WTC11 (cell line): ENCODE data around the gene ANKRD53. TPM values are rescaled to one million over a fixed set of nuclear protein-coding genes. Genes with fewer than 3 reads are reported as not detected.
A peak's percentile ranks its signal among the peaks of the same experiment; 100 is the strongest.

Experiments used
- ATAC-seq: fragments of 200-7000 bp; cut with Tn5 transposase; 2 replicates; pipeline ENCODE4 v1.10.0; 2021; ENCODE audit warnings: mild to moderate bottlenecking, moderate library complexity
- CTCF ChIA-PET: fragments of 300-600 bp; sonication (Branson Sonifier 250); formaldehyde crosslinking; loops from one replicate; lab custom pipeline; 2021; ENCODE audit warnings: antibody characterized with exemption; lab: Charles Lee
- POLR2A ChIA-PET: fragments of 350-600 bp; sonication (Branson Sonifier 250); formaldehyde crosslinking; loops from one replicate; lab custom pipeline; 2021; ENCODE audit warnings: antibody characterized with exemption; lab: Charles Lee
- DNase-seq: peaks from one replicate; pipeline ENCODE4 v3.0.0; 2021; ENCODE audit warnings: low spot score
- H3K27ac Mint-ChIP-seq: 2 replicates; pipeline ENCODE4 v1.8.0; 2021; ENCODE audit warnings: mixed read lengths
- H3K27me3 Mint-ChIP-seq: 2 replicates; pipeline ENCODE4 v1.8.0; 2021; ENCODE audit warnings: low read depth, mild to moderate bottlenecking, moderate library complexity, mixed read lengths
- H3K36me3 Mint-ChIP-seq: 2 replicates; pipeline ENCODE4 v1.8.0; 2021; ENCODE audit warnings: mixed read lengths
- H3K4me1 Mint-ChIP-seq: 2 replicates; pipeline ENCODE4 v1.8.0; 2022; ENCODE audit warnings: mixed read lengths
- H3K4me3 Mint-ChIP-seq: 2 replicates; pipeline ENCODE4 v1.8.0; 2021; ENCODE audit warnings: mild to moderate bottlenecking, moderate library complexity, mixed read lengths
- H3K9me3 Mint-ChIP-seq: 2 replicates; pipeline ENCODE4 v1.8.0; 2021; ENCODE audit warnings: mixed read lengths
- ATF1 ChIP-seq: sonication (generic); formaldehyde crosslinking; IDR thresholded peaks from 2 replicates; pipeline ENCODE4 v1.8.1; 2023; ENCODE audit warnings: mild to moderate bottlenecking, moderate library complexity, missing genetic modification reagents
- MYBL2 ChIP-seq: sonication (generic); formaldehyde crosslinking; IDR thresholded peaks from 2 replicates; pipeline ENCODE4 v1.8.1; 2023; ENCODE audit warnings: mild to moderate bottlenecking, moderate library complexity, missing genetic modification reagents
- NR3C1 ChIP-seq: sonication (generic); formaldehyde crosslinking; conservative IDR thresholded peaks from 2 replicates; pipeline ENCODE4 v1.8.1; 2023; ENCODE audit warnings: low read depth, mild to moderate bottlenecking, missing genetic modification reagents
- RELA ChIP-seq: sonication (generic); formaldehyde crosslinking; IDR thresholded peaks from 2 replicates; pipeline ENCODE4 v1.8.1; 2022; ENCODE audit warnings: missing genetic modification reagents, mild to moderate bottlenecking, borderline replicate concordance
- SOX15 ChIP-seq: fragments of 250-450 bp; sonication (Bioruptor Pico); IDR thresholded peaks from 2 replicates; pipeline ENCODE4 v1.9.0; 2021; ENCODE audit warnings: mild to moderate bottlenecking
- SP1 ChIP-seq: sonication (generic); formaldehyde crosslinking; conservative IDR thresholded peaks from 2 replicates; pipeline ENCODE4 v1.8.1; 2022; ENCODE audit warnings: missing genetic modification reagents
- ZNF219 ChIP-seq: sonication (generic); formaldehyde crosslinking; IDR thresholded peaks from 2 replicates; pipeline ENCODE4 v1.8.0; 2023; ENCODE audit warnings: missing genetic modification reagents, mild to moderate bottlenecking, borderline replicate concordance
- ZNF263 ChIP-seq: sonication (generic); formaldehyde crosslinking; IDR thresholded peaks from 2 replicates; pipeline ENCODE4 v1.8.1; 2022; ENCODE audit warnings: low read depth, mild to moderate bottlenecking, moderate library complexity, missing genetic modification reagents
- total RNA-seq: library from RNA; stranded (reverse); gene quantifications from 3 replicates; pipeline ENCODE4 v1.2.3, GENCODE V29; 2021
- TF ChIP-seq, protein P1 (sequence below): sonication (generic); formaldehyde crosslinking; IDR thresholded peaks from 2 replicates; pipeline ENCODE4 v1.8.0; 2022; ENCODE audit warnings: mild to moderate bottlenecking, missing genetic modification reagents
- TF ChIP-seq, protein P2 (sequence below): fragments of 200-600 bp; IDR thresholded peaks from 2 replicates; pipeline ENCODE4 v1.8.0; 2022; ENCODE audit warnings: antibody characterized with exemption
- TF ChIP-seq, protein P3 (sequence below): fragments of 250-450 bp; sonication (Bioruptor Pico); conservative IDR thresholded peaks from 2 replicates; pipeline ENCODE4 v1.9.0; 2021; ENCODE audit warnings: mild to moderate bottlenecking
- TF ChIP-seq, protein P4 (sequence below): fragments of 250-450 bp; sonication (Bioruptor Pico); IDR thresholded peaks from 2 replicates; pipeline ENCODE4 v1.8.0; 2021; ENCODE audit warnings: mild to moderate bottlenecking
- TF ChIP-seq, protein P5 (sequence below): sonication (generic); formaldehyde crosslinking; IDR thresholded peaks from 2 replicates; pipeline ENCODE4 v1.8.1; 2022; ENCODE audit warnings: missing genetic modification reagents, borderline replicate concordance
- TF ChIP-seq, protein P6 (sequence below): sonication (generic); formaldehyde crosslinking; IDR thresholded peaks from 2 replicates; pipeline ENCODE4 v1.8.0; 2023; ENCODE audit warnings: mild to moderate bottlenecking, missing genetic modification reagents

ANKRD53 gene
- total RNA-seq, 1 experiment from 2014 or later, result 0.81 TPM

DNA sequence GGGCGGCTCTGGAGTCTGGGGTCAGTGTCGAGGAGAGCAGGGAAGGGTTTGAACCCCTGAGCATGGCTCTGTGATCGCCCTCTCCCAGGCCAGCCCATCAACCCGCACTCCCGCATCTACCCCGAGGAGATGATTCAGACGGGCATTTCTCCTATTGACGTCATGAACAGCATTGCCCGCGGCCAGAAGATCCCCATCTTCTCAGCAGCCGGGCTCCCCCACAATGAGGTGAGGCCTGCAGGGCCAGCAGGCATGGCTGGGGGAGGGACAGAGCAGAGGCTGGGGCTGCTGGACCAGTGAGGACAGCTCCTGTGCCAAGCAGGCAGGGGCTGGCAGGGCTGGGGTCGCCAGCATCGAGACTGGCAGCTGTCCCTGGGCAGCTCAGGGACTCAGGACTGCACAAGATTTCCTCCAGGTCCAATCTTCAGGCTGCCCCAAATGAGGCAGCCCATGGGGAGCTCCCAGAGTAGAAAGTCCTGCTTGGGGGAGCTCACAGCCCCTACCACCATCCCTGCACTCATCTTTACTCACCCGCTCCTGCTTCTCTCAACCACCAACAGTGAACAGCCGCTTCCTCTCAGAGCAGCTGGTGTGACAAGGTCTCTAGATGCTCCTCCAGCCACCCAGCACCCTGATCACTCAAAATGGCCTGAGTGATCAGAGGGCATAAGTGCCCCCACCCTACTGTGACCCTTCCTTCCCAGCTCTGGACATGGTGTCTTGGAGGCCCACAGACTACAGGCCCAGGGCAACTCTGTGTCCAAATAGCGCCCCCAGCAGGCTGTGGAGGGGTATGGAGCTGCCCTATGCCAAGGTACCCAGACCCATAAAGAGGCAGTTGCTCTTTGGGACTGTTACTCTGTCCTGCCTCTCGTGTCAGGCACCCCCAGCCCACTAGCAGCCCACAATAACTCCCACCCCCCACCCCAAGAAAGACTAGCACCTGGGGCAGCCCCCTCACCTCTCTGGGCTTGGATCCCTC is 18.3 kb upstream of the ANKRD53 start:
- TF ChIP-seq, protein P1, sequence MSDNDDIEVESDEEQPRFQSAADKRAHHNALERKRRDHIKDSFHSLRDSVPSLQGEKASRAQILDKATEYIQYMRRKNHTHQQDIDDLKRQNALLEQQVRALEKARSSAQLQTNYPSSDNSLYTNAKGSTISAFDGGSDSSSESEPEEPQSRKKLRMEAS, result no peak
- TF ChIP-seq SOX15 (no peak), NR3C1 (no peak)
- TF ChIP-seq, protein P2, sequence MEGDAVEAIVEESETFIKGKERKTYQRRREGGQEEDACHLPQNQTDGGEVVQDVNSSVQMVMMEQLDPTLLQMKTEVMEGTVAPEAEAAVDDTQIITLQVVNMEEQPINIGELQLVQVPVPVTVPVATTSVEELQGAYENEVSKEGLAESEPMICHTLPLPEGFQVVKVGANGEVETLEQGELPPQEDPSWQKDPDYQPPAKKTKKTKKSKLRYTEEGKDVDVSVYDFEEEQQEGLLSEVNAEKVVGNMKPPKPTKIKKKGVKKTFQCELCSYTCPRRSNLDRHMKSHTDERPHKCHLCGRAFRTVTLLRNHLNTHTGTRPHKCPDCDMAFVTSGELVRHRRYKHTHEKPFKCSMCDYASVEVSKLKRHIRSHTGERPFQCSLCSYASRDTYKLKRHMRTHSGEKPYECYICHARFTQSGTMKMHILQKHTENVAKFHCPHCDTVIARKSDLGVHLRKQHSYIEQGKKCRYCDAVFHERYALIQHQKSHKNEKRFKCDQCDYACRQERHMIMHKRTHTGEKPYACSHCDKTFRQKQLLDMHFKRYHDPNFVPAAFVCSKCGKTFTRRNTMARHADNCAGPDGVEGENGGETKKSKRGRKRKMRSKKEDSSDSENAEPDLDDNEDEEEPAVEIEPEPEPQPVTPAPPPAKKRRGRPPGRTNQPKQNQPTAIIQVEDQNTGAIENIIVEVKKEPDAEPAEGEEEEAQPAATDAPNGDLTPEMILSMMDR, result peak; percentile 80
- TF ChIP-seq, protein P3, sequence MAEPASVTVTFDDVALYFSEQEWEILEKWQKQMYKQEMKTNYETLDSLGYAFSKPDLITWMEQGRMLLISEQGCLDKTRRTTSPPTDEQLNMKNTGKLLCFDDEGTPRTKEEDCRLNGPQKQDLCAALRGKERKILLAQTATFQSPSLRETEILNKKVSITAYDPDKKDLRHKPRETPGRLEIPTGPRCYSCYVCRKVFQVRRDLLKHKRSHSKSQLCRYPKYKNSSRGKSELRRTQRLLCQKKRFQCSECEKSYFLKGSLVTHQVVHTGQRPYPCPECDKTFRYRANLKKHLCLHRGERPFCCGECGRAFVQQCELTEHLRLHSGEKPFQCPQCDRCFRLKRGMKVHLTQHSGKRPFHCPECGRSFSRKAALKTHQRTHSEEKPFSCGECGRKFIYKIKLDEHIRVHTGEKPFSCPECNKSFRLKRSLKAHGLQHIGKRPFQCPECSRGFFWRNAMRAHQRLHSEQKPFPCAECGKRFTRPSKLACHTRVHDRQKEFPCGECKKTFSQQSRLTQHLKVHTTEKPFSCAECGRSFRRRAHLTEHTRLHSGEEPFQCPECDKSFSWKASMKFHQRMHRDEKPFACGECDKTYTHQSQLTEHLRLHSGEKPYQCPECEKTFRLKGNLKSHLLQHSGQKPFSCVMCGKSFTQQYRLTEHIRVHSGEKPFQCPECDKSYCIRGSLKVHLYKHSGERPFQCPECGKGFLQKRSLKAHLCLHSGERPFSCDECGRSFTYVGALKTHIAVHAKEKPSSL (CRISPR knock-in tag), result no peak
- peaks cover 54% of the 10 kb centered on the region for H3K27me3 Mint-ChIP-seq

DNA sequence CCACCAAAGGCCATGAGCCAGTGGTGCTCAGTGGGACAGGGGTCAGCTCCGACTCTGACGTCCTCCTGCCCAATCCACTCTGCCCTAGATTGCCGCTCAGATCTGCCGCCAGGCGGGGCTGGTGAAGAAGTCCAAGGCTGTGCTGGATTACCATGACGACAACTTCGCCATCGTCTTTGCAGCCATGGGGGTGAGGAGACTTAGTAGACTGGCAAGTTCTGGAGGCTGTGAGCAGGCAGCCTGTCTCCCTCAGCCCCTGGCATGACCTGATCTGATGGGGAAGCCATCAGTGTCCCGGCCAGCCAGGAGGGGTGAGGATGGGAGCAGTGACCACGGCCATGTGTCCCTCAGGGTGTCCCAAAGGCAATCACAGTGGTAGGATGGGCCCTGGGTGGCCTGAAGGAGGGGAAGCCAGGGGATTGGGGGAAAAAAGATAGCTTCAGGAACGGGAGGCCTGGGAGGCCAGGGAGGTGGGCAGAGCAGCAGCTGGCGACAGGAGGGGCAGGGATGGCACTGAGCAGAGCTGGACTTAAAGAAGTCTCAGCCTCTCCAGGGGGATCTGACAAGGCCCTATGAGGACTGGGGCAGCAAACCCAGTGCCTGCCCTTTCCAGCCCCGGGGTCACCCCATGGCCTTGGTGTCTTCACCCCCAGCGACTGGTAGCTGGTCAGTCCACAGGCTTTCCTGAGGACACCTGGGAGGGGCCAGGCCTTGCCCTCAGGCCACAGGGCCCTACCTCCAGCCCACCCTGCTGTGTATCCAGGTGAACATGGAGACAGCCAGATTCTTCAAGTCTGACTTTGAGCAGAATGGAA is 17.4 kb upstream of the ANKRD53 start:
- no peaks in the 10 kb centered on the region for H3K9me3 Mint-ChIP-seq
- peak; percentile 38 for ATAC-seq

More for the DNA sequence above, 18.3 kb upstream of the ANKRD53 start:
- H3K27ac Mint-ChIP-seq, result no peak overlapping the region
- no peak overlapping the region for H3K4me3 Mint-ChIP-seq
- peak; percentile 60 for ATAC-seq
- peak; percentile 72 for DNase-seq
- H3K4me1 Mint-ChIP-seq, result peaks cover 6% of the 10 kb centered on the region
- CTCF ChIA-PET, result interaction anchor here (0.6 to 8.5 kb wide), 44 partner anchors 9 to 476 kb away, joined by 3 to 159 read pairs (median 4); partner anchors contain the start of genes ANKRD53, ATP6V1B1, FIGLA and NAGK
- H3K36me3 Mint-ChIP-seq, result no peaks in the 10 kb centered on the region
- POLR2A ChIA-PET, result interaction anchor here (1.2 kb wide), 1 partner anchor 18 kb away, joined by 3 read pairs; no protein-coding TSS in a partner anchor
- H3K9me3 Mint-ChIP-seq, result no peaks in the 10 kb centered on the region

More for the DNA sequence above, 17.4 kb upstream of the ANKRD53 start:
- Mint-ChIP-seq H3K4me1 (peaks cover 6% of the 10 kb centered on the region), H3K27me3 (peaks cover 55% of the 10 kb centered on the region), H3K4me3 (no peak overlapping the region), H3K27ac (no peak overlapping the region), H3K36me3 (no peaks in the 10 kb centered on the region)
- POLR2A ChIA-PET, result interaction anchor here (1.2 kb wide), 1 partner anchor 17 kb away, joined by 3 read pairs; no protein-coding TSS in a partner anchor
- DNase-seq, result no peak
- CTCF ChIA-PET, result interaction anchor here (0.6 to 8.5 kb wide), 47 partner anchors 9 to 475 kb away, joined by 3 to 159 read pairs (median 5); partner anchors contain the start of genes ANKRD53, ATP6V1B1, FIGLA and NAGK
- no peak for TF ChIP-seq SP1
- TF ChIP-seq, protein P4, sequence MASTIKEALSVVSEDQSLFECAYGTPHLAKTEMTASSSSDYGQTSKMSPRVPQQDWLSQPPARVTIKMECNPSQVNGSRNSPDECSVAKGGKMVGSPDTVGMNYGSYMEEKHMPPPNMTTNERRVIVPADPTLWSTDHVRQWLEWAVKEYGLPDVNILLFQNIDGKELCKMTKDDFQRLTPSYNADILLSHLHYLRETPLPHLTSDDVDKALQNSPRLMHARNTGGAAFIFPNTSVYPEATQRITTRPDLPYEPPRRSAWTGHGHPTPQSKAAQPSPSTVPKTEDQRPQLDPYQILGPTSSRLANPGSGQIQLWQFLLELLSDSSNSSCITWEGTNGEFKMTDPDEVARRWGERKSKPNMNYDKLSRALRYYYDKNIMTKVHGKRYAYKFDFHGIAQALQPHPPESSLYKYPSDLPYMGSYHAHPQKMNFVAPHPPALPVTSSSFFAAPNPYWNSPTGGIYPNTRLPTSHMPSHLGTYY (CRISPR knock-in tag), result no peak
- no peak for TF ChIP-seq ZNF219 (CRISPR knock-in tag)
- TF ChIP-seq MYBL2 (CRISPR knock-in tag), result no peak
- TF ChIP-seq ZNF263 (CRISPR knock-in tag), result no peak
- TF ChIP-seq, protein P5, sequence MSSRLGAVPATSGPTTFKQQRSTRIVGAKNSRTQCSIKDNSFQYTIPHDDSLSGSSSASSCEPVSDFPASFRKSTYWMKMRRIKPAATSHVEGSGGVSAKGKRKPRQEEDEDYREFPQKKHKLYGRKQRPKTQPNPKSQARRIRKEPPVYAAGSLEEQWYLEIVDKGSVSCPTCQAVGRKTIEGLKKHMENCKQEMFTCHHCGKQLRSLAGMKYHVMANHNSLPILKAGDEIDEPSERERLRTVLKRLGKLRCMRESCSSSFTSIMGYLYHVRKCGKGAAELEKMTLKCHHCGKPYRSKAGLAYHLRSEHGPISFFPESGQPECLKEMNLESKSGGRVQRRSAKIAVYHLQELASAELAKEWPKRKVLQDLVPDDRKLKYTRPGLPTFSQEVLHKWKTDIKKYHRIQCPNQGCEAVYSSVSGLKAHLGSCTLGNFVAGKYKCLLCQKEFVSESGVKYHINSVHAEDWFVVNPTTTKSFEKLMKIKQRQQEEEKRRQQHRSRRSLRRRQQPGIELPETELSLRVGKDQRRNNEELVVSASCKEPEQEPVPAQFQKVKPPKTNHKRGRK (CRISPR knock-in tag), result no peak
- TF ChIP-seq, protein P6, sequence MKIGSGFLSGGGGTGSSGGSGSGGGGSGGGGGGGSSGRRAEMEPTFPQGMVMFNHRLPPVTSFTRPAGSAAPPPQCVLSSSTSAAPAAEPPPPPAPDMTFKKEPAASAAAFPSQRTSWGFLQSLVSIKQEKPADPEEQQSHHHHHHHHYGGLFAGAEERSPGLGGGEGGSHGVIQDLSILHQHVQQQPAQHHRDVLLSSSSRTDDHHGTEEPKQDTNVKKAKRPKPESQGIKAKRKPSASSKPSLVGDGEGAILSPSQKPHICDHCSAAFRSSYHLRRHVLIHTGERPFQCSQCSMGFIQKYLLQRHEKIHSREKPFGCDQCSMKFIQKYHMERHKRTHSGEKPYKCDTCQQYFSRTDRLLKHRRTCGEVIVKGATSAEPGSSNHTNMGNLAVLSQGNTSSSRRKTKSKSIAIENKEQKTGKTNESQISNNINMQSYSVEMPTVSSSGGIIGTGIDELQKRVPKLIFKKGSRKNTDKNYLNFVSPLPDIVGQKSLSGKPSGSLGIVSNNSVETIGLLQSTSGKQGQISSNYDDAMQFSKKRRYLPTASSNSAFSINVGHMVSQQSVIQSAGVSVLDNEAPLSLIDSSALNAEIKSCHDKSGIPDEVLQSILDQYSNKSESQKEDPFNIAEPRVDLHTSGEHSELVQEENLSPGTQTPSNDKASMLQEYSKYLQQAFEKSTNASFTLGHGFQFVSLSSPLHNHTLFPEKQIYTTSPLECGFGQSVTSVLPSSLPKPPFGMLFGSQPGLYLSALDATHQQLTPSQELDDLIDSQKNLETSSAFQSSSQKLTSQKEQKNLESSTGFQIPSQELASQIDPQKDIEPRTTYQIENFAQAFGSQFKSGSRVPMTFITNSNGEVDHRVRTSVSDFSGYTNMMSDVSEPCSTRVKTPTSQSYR (CRISPR knock-in tag), result no peak
- TF ChIP-seq RELA (CRISPR knock-in tag), result no peak
- TF ChIP-seq ATF1, result no peak
